CD4-positive, CD25-positive, alpha-beta regulatory T cell (primary cell): ENCODE measurements around the gene LYZ. TPM values are rescaled to one million over a fixed set of nuclear protein-coding genes. Genes with fewer than 3 reads are reported as not detected.
A peak's percentile ranks its signal among the peaks of the same experiment; 100 is the strongest.
"Not testable (repeated sequence)": the region's sequence is repeated elsewhere in the genome, so short reads cannot be mapped to it uniquely, and the experiment has no call there.

Experiments
- ATAC-seq, 2 donors: fragments of 150-1000 bp; cut with Tn5 transposase; one replicate each; pipeline ENCODE4 v1.10.0; 2021; ENCODE audit warnings: low read depth in 2 of 2, moderate number of reproducible peaks in 2 of 2, moderate library complexity in 1 of 2
- DNase-seq, 3 donors: peaks; one replicate each; pipeline versions ENCODE4 v3.0.0 to v3.0.0-alpha.2; 2012 to 2022; ENCODE audit warnings: mixed read lengths in 1 of 3
- H3K27ac ChIP-seq: one replicate; pipeline ENCODE4 v1.7.0; 2013; ENCODE audit warnings: mild to moderate bottlenecking, low read length; ENCODE audit not compliant: insufficient read depth, poor library complexity, severe bottlenecking
- H3K27me3 ChIP-seq: one replicate; pipeline ENCODE4 v1.7.0; 2013; ENCODE audit warnings: low read length; ENCODE audit not compliant: control insufficient read depth, insufficient read depth
- H3K36me3 ChIP-seq: one replicate; pipeline ENCODE4 v1.7.0; 2013; ENCODE audit warnings: mild to moderate bottlenecking, low read length, moderate library complexity; ENCODE audit not compliant: control insufficient read depth, insufficient read depth
- H3K4me1 ChIP-seq: 2 replicates; pipeline ENCODE4 v1.7.0; 2013; ENCODE audit warnings: mild to moderate bottlenecking, low read length; ENCODE audit not compliant: insufficient read depth, control insufficient read depth, poor library complexity, severe bottlenecking
- H3K4me3 ChIP-seq: one replicate; pipeline ENCODE4 v1.7.0; 2013; ENCODE audit warnings: low read depth, mild to moderate bottlenecking, low read length, moderate library complexity
- H3K9me3 ChIP-seq, 2 experiments: 1 replicate in 1 of 2; 2 replicates in 1 of 2; pipeline ENCODE4 v1.7.0; 2013; ENCODE audit warnings: low read length in 2 of 2, mild to moderate bottlenecking in 1 of 2, moderate library complexity in 1 of 2; ENCODE audit not compliant: control insufficient read depth in 2 of 2
- H3K27ac Mint-ChIP-seq, 3 donors: one replicate each; pipeline ENCODE4 v1.8.0; 2020 to 2022; ENCODE audit warnings: mild to moderate bottlenecking in 3 of 3, mixed read lengths in 3 of 3, moderate library complexity in 2 of 3
- H3K27me3 Mint-ChIP-seq: one replicate; pipeline ENCODE4 v1.8.0; 2022; ENCODE audit warnings: mild to moderate bottlenecking, mixed read lengths
- H3K36me3 Mint-ChIP-seq: one replicate; pipeline ENCODE4 v1.8.0; 2020; ENCODE audit warnings: mixed read lengths
- H3K4me1 Mint-ChIP-seq, 4 donors: one replicate each; pipeline ENCODE4 v1.8.0; 2020 to 2022; ENCODE audit warnings: mixed read lengths in 4 of 4, mild to moderate bottlenecking in 1 of 4
- H3K4me3 Mint-ChIP-seq, 4 donors: one replicate each; pipeline ENCODE4 v1.8.0; 2020 to 2022; ENCODE audit warnings: mild to moderate bottlenecking in 4 of 4, mixed read lengths in 4 of 4, moderate library complexity in 3 of 4
- H3K9me3 Mint-ChIP-seq, 7 donors: one replicate each; pipeline ENCODE4 v1.8.0; 2020 to 2022; ENCODE audit warnings: mixed read lengths in 7 of 7, mild to moderate bottlenecking in 3 of 7, moderate library complexity in 2 of 7
- polyA plus RNA-seq, 4 donors: library from polyadenylated mRNA; unstranded; fragments of 300-500 nt; fragmentation: Illumina TruSeq; gene quantifications; one replicate each; pipeline ENCODE4 v1.2.3, GENCODE V29; 2021
- total RNA-seq: library from RNA; stranded (reverse); gene quantifications from one replicate; pipeline ENCODE4 v1.2.3, GENCODE V29; 2022

LYZ gene
- total RNA-seq, result 1.0 TPM
- polyA plus RNA-seq, result 10 to 100 TPM in 1 of 4 donors, 1 to 10 TPM in 2, under 1 TPM in 1; 0.95 to 17.6 (median 4.9) TPM

DNA sequence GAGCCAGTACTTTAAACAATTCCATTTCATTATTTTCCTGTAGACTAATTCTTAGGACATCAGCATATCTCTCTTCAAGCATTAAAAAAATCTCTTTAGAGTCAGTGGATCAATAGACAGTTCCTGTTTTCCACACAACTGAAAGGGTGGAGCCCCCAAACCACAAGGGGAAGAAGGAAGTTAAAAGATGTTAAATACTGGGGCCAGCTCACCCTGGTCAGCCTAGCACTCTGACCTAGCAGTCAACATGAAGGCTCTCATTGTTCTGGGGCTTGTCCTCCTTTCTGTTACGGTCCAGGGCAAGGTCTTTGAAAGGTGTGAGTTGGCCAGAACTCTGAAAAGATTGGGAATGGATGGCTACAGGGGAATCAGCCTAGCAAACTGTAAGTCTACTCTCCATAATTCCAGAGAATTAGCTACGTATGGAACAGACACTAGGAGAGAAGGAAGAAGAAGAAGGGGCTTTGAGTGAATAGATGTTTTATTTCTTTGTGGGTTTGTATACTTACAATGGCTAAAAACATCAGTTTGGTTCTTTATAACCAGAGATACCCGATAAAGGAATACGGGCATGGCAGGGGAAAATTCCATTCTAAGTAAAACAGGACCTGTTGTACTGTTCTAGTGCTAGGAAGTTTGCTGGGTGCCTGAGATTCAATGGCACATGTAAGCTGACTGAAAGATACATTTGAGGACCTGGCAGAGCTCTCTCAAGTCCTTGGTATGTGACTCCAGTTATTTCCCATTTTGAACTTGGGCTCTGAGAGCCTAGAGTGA lies at the start of gene LYZ:
Gene LYZ, plus strand, starts transcription at position 220 of the 777 bp plus-strand sequence. Its CDS starts 28 bp downstream, at position 248.
- H3K27ac Mint-ChIP-seq, result peak within 1 kb of the TSS in 2 of 3 donors; percentile 7 to 89
- no peak for ATAC-seq
- H3K4me3 Mint-ChIP-seq, result no peak within 1 kb of the TSS

DNA sequence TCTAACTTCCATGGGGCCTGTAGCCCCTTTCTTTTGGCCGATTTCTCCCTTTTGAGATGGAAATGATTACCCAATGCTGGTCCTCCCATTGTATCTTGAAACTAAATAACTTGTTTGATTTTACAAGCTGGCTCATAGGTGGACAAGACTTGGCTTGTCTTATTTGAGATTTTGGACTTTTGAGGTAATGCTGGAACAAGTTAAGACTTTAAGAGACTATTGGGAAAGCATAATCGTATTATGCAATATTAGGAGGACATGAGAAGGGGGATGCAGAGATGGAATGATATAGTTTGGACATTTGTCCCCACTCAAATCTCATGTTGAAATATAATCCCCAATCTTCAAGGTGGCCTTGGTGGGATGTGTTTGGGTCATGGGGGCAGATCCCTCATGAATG lies 49.2 kb upstream of the LYZ start:
- ATAC-seq (no peak), DNase-seq (no peak)
- Mint-ChIP-seq H3K27ac (no peak overlapping the region), H3K4me3 (no peak overlapping the region), H3K36me3 (no peaks in the 10 kb centered on the region), H3K4me1 (no peaks in the 10 kb centered on the region), H3K9me3 (peaks cover 0 to 6% (median 2%) of the 10 kb centered on the region in 7 donors), H3K27me3 (peaks cover 43% of the 10 kb centered on the region)
- Histone ChIP-seq H3K36me3 (no peaks in the 10 kb centered on the region), H3K4me1 (no peaks in the 10 kb centered on the region), H3K27ac (no peak overlapping the region), H3K9me3 (no peaks in the 10 kb centered on the region), H3K4me3 (no peak overlapping the region), H3K27me3 (peaks cover 4% of the 10 kb centered on the region)

More for the DNA sequence above, at the start of gene LYZ:
- Histone ChIP-seq H3K9me3 (no peaks in the 10 kb centered on the region), H3K27me3 (peaks cover 5% of the 10 kb centered on the region), H3K4me1 (no peaks in the 10 kb centered on the region), H3K4me3 (no peak within 1 kb of the TSS), H3K36me3 (no peaks in the 10 kb centered on the region), H3K27ac (no peak within 1 kb of the TSS)
- peaks cover 0 to 1% (median 0%) of the 10 kb centered on the region in 7 donors for H3K9me3 Mint-ChIP-seq
- no peaks in the 10 kb centered on the region for H3K36me3 Mint-ChIP-seq
- H3K27me3 Mint-ChIP-seq, result peaks cover 5% of the 10 kb centered on the region
- peaks cover 0 to 5% (median 3%) of the 10 kb centered on the region in 4 donors for H3K4me1 Mint-ChIP-seq
- no peak for DNase-seq

DNA sequence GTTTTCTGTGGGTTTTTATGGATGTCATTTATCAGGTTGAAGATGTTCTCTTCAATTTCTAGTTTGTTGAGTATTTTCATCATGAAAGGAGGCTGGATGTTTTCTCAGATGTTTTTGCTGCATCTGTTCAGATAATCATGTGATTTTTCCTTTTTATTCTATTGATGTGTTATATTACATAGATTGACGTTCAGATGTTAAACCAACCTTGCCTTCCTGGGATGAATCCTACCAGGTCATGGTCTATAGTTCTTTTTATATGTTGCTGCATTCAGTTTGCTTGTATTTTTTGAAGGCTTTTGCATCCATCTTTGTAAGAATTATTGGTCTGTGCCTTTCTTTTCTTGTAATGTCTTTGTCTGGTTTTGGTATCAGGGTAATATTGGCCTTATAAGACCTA lies 43.9 kb upstream of the LYZ start:
- H3K4me3 Mint-ChIP-seq, result no peak overlapping the region
- H3K9me3 Mint-ChIP-seq, result peaks cover 2 to 25% (median 11%) of the 10 kb centered on the region in 7 donors
- no peaks in the 10 kb centered on the region for H3K4me1 Mint-ChIP-seq
- peaks cover 33% of the 10 kb centered on the region for H3K27me3 Mint-ChIP-seq
- Histone ChIP-seq H3K27me3 (peaks cover 4% of the 10 kb centered on the region), H3K9me3 (peaks cover 6 to 12% of the 10 kb centered on the region in 2 experiments), H3K4me3 (no peak overlapping the region), H3K36me3 (no peaks in the 10 kb centered on the region), H3K27ac (no peak overlapping the region), H3K4me1 (no peaks in the 10 kb centered on the region)
- ATAC-seq (no peak), DNase-seq (no peak)
- no peak overlapping the region for H3K27ac Mint-ChIP-seq
- peaks cover 6% of the 10 kb centered on the region for H3K36me3 Mint-ChIP-seq

DNA sequence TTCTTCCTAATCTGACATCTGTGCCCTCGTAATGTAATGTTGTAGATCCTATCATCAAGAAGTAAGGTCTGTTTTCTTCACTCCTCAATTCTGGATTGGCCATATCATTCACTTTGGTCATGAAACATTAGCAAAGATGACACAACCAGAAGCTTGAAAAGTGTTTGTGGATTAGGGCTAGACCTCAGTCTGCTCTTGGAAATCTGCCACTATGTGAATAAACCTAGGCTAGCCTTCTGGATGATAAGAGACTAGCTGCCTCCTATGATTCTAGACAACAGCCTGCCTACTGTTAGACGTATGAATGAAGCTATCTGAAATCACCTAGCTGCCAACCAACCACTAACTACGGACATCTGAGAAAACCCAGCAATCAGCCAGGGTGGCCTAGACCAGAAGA lies 38.7 kb upstream of the LYZ start:
- Mint-ChIP-seq H3K9me3 (peaks cover under 1 to 17% (median 9%) of the 10 kb centered on the region in 7 donors), H3K4me3 (no peak overlapping the region), H3K36me3 (peaks cover 6% of the 10 kb centered on the region), H3K27me3 (peaks cover 15% of the 10 kb centered on the region), H3K27ac (no peak overlapping the region), H3K4me1 (no peaks in the 10 kb centered on the region)
- H3K36me3 ChIP-seq, result no peaks in the 10 kb centered on the region
- no peaks in the 10 kb centered on the region for H3K27me3 ChIP-seq
- no peak overlapping the region for H3K27ac ChIP-seq
- ATAC-seq (no peak), DNase-seq (no peak)
- H3K4me3 ChIP-seq, result no peak overlapping the region
- H3K9me3 ChIP-seq, result peaks cover 1 to 8% of the 10 kb centered on the region in 2 experiments
- no peaks in the 10 kb centered on the region for H3K4me1 ChIP-seq

DNA sequence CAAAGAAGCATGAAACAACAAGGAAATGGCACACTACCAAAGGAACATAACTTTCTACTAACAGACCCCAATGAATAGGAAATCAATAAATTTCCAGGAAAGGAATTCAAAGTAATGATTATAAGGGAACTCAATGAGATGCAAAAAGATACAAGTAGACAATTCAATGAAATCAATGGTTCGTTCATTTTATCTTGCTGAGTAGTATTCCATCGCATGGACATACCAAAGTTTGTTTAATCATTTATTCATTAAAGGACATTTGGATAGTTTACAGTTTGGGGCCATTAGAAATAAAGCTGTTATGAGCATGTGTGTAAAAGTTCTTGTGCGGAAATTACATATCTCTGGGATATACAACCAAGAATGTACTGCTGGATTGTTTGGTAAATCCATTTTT lies 35.0 kb upstream of the LYZ start:
- Histone ChIP-seq H3K27me3 (no peaks in the 10 kb centered on the region), H3K9me3 (no peaks in the 10 kb centered on the region), H3K4me3 (no peak overlapping the region), H3K36me3 (no peaks in the 10 kb centered on the region), H3K4me1 (no peaks in the 10 kb centered on the region), H3K27ac (no peak overlapping the region)
- H3K27me3 Mint-ChIP-seq, result peaks cover 4% of the 10 kb centered on the region
- H3K4me3 Mint-ChIP-seq, result no peak overlapping the region
- peaks cover 0 to 6% (median 4%) of the 10 kb centered on the region in 7 donors for H3K9me3 Mint-ChIP-seq
- no peak for ATAC-seq
- H3K4me1 Mint-ChIP-seq, result no peaks in the 10 kb centered on the region
- H3K27ac Mint-ChIP-seq, result no peak overlapping the region
- DNase-seq, result no peak
- H3K36me3 Mint-ChIP-seq, result no peaks in the 10 kb centered on the region

DNA sequence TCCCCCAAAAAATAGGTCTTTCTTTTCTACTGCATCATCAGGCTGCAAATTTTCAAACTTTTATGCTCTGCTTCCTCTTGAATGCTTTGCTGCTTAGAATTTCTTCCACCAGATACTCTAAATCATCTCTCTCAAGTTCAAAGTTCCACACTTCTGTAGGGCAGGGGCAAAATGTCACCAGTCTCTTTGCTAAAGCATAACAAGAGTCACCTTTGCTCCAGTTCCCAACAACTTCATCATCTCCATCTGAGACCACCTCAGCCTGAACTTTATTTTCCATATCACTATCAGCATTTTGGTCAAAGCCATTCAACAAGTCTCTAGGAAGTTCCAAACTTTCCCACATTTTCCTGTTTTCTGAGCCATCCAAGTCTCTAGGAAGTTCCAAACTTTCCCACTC lies 31.4 kb upstream of the LYZ start:
- ATAC-seq, H3K27ac ChIP-seq, H3K9me3 ChIP-seq, H3K36me3 Mint-ChIP-seq, H3K4me3 Mint-ChIP-seq, H3K4me3 ChIP-seq, H3K27me3 ChIP-seq, H3K4me1 ChIP-seq, H3K4me1 Mint-ChIP-seq, DNase-seq, H3K36me3 ChIP-seq: not testable (repeated sequence)
- H3K9me3 Mint-ChIP-seq, result peaks cover 0 to 10% (median 3%) of the 10 kb centered on the region in 7 donors
- H3K27me3 Mint-ChIP-seq, result peaks cover 14% of the 10 kb centered on the region
- H3K27ac Mint-ChIP-seq, result peak overlapping the region in 1 of 3 donors; percentile 47

DNA sequence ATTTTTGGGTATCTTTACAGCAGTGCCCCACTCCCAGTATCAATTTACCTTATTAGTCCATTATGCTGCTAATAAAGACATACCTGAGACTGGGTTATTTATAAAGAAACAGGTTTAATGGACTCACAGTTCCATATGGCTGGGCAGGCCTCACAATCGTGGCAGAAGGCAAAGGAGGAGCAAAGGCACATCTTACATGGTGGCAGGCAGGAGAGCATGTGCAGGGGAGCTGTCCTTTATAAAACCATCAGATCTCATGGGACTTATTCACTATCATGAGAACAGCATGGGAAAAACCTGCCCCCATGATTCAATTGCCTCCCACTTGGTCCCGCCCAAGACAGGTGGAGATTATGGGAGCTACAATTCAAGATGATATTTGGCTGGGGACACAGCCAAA lies 30.9 kb upstream of the LYZ start:
- H3K4me3 Mint-ChIP-seq, H3K9me3 ChIP-seq, H3K27ac Mint-ChIP-seq, H3K36me3 Mint-ChIP-seq, H3K4me1 ChIP-seq, ATAC-seq, DNase-seq, H3K4me1 Mint-ChIP-seq, H3K27me3 ChIP-seq, H3K36me3 ChIP-seq, H3K4me3 ChIP-seq, H3K27ac ChIP-seq: not testable (repeated sequence)
- peaks cover 14% of the 10 kb centered on the region for H3K27me3 Mint-ChIP-seq
- H3K9me3 Mint-ChIP-seq, result peaks cover 0 to 10% (median 3%) of the 10 kb centered on the region in 7 donors

DNA sequence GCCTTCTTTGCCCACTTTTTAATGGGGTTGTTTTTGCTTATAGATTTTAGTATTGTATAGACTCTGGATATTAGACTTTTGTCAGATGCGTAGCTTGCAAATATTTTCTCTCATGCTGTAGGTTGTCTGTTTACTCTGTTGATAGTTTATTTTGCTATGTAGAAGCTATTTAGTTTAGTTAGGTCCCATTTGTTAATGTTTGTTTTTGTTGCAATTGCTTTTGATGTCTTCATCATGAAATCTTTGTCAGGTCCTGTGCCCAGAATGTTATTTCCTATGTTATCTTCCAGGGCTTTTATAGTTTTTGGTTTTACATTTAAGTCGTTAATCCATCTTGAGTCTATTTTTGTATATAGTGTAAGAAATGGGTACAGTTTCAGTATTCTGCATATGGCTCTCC lies 30.0 kb upstream of the LYZ start:
- Histone ChIP-seq H3K27me3 (peaks cover 9% of the 10 kb centered on the region), H3K4me1 (no peaks in the 10 kb centered on the region), H3K4me3 (no peak overlapping the region), H3K9me3 (no peaks in the 10 kb centered on the region), H3K36me3 (no peaks in the 10 kb centered on the region), H3K27ac (no peak overlapping the region)
- no peaks in the 10 kb centered on the region for H3K4me1 Mint-ChIP-seq
- ATAC-seq (no peak), DNase-seq (no peak)
- peaks cover 14% of the 10 kb centered on the region for H3K27me3 Mint-ChIP-seq
- H3K4me3 Mint-ChIP-seq, result peak overlapping the region in 1 of 4 donors; percentile 9
- peaks cover 0 to 10% (median 4%) of the 10 kb centered on the region in 7 donors for H3K9me3 Mint-ChIP-seq
- H3K27ac Mint-ChIP-seq, result no peak overlapping the region
- H3K36me3 Mint-ChIP-seq, result no peaks in the 10 kb centered on the region
